HFF-Myc (cell line): ENCODE measurements around the gene MS4A15.

Source experiments
- DNase-seq: peaks from one replicate; pipeline ENCODE4 v3.0.0-alpha.2; 2011; ENCODE audit warnings: low read depth; ENCODE audit errors: extremely low read depth
- H3K4me3 ChIP-seq: replicated peaks from 2 replicates; pipeline ENCODE4 v1.5.1; 2011; ENCODE audit warnings: low read depth, mild to moderate bottlenecking, control low read depth, low read length
- TF ChIP-seq, protein P1 (sequence below): IDR thresholded peaks from 2 replicates; pipeline ENCODE4 v1.5.1; 2012; ENCODE audit warnings: mild to moderate bottlenecking, low read depth, low read length, control low read depth; ENCODE audit errors: missing control alignments

MS4A15 gene

DNA sequence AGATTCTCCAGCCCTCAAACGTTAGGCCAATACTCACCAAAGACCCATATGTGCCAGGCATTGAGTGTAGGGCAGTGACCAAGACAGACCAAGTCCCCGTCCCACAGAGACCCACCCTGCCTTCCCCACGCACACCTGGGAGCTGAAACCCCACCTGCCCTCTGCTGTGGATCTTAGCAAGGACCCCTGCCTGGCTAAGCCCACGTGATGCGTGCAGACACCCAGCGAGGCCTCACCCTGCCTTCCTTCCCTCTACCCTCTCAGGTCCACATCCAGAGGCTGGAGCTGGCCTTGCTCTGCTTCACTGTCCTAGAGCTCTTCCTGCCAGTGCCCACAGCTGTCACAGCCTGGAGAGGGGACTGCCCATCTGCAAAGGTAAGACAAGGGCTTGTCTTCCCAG is 38.6 kb downstream of the MS4A15 start:
- TF ChIP-seq, protein P1, sequence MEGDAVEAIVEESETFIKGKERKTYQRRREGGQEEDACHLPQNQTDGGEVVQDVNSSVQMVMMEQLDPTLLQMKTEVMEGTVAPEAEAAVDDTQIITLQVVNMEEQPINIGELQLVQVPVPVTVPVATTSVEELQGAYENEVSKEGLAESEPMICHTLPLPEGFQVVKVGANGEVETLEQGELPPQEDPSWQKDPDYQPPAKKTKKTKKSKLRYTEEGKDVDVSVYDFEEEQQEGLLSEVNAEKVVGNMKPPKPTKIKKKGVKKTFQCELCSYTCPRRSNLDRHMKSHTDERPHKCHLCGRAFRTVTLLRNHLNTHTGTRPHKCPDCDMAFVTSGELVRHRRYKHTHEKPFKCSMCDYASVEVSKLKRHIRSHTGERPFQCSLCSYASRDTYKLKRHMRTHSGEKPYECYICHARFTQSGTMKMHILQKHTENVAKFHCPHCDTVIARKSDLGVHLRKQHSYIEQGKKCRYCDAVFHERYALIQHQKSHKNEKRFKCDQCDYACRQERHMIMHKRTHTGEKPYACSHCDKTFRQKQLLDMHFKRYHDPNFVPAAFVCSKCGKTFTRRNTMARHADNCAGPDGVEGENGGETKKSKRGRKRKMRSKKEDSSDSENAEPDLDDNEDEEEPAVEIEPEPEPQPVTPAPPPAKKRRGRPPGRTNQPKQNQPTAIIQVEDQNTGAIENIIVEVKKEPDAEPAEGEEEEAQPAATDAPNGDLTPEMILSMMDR = no peak
- no peak for DNase-seq
- H3K4me3 ChIP-seq = no peak overlapping the region

DNA sequence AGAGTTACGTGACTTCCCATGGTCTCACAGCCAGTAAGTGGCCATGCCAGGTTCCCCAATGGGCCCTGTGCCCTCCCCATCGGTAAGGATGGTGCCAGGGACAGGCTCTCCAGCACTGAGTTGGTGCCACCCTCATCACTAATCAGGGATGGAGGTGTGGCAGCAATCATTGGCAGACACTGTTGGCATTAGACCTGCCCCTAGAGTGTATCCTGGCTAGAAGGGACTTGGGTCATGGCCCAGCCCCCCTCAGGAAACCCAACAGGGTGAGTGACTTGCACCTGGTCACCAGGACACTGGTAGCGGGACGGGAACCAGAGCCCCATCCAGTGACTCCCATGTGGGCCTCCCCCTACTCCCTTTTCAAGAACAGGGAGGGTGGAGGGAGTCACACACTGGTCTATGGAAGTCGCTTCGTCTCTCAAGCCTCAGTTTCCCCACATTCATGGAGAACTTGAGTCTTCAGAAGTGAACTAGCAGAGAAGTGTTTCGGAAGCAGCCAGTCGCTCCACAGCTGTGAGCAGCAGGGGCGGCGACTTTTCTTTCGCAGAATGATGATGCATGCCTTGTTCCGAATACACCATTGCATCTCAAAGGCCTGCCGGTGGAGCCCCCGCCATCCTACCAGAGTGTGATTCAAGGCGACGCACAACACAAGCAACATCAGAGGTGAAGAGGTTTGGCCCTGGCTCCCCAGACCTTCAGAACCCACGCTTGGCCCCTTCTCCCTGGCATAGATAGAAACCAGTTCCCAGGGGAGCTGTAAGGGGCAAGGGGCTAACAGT is 41.4 kb downstream of the MS4A15 start:
- H3K4me3 ChIP-seq = no peak overlapping the region
- no peak for DNase-seq

DNA sequence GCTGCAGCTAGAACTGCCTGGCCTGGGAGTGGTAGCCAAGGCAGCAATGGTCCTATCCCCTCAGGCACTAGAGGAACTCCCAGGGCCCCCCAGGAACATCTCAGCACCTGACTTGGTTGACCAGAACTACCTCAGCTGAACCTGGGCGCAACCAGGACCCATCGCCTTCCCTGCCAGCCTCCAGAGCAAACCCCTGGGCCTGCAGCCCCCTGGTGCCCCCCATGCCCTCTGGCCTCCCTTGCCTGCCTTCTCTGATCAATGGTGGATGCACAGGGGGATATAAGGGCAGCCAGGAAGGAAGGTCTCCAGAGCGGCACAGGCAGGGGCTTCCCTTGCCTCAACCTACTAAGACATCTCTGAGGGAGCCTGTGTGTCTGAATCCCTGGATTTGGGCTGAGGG is 42.0 kb downstream of the MS4A15 start:
- TF ChIP-seq, protein P1 = no peak
- no peak overlapping the region for H3K4me3 ChIP-seq
- DNase-seq = no peak

More for the DNA sequence above, 41.4 kb downstream of the MS4A15 start:
- TF ChIP-seq, protein P1 = no peak

DNA sequence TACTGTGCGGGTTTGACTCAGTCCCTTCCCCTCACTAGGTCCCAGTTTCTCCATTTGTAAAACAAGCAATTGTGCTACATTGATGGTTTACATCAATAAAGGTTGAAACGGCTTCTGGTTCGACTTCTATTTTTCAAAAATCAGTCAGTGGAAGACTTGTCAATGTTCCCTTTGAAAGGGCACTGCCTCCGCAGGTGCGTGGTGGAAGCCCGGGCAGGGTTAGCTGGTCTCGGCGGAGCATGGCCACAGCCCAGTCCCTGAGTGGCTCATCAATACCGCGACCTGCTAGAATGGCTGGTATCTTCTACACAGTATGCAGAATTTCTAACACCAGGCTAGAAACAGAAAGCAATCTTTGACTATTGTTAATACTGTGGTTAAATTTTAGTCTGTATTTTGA is 44.5 kb downstream of the MS4A15 start:
- TF ChIP-seq, protein P1 = no peak
- H3K4me3 ChIP-seq = no peak overlapping the region
- DNase-seq = no peak

DNA sequence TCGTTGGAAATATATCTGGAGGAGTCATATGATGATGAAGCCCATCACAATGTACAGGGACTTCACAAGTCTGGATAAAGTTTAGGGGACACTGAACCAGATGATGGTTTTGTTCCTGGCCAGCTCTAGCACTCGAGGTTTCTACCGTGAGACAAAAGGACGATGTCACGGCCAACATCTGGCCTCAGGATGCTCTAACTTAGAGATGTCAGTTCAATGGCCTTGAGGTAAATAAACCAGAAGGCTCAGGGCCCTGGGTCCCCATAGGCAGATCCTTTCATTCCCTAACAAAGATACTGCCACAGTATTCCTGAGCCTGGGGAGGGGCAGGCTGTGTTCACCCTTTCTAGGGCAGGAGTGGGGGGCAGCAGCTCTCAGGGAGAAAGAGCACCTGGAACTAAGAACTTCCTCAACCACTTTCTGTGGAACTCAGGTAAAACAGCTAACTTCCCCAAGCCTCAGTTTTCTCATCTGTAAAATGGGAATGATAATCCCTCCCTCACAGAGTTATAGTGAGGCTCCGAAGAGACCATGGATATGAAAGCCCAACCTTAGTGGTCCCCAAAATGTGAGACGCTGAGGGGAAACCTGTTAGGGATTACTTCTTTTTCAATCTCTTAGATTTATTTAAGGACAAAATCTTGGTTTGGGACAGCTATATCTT is 46.7 kb downstream of the MS4A15 start:
- H3K4me3 ChIP-seq = no peak overlapping the region
- no peak for DNase-seq
- TF ChIP-seq, protein P1 = no peak

DNA sequence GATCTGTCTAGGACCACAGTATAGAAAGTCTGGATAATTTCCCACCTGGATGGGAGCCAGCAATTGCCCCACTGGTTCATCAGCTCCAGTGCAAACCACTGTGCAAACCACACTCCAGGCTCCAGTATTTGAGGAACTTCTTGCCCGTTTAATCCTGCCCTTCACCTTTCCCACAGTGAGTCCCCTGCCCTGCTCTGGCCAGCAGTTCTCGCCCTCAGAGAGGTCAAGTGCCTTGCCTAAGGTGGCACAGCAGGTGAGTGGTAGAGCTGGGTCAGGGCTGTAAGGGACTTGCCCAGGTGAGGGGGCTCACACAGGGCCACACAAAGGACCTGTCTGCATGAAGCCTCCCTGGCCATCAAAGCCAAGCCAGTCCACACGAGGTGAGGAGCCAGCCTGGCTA is 52.6 kb downstream of the MS4A15 start:
- TF ChIP-seq, protein P1 = no peak
- no peak overlapping the region for H3K4me3 ChIP-seq
- DNase-seq = no peak

DNA sequence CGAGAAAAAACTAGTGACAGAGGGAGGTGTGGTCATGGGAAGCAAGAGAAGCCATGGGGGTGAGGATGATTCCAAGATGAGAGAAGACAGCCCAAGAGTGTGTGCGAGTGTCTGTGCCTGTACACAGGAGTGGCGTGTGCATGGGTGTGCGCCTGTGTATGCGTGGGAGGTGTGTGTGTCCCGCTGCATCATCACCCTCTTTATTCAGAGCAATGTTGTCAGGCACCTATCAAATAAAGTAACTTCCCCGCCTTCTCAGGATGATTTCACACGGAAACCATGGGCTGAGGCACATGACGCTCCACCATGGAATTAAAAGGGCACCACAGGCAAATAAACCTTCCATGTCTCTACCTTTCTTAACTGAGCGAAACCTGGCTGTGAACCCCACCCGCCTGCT is 53.0 kb downstream of the MS4A15 start:
- no peak overlapping the region for H3K4me3 ChIP-seq
- no peak for DNase-seq
- TF ChIP-seq, protein P1 = no peak
